ENCODE results near the gene PTPRT.

PTPRT gene

DNA sequence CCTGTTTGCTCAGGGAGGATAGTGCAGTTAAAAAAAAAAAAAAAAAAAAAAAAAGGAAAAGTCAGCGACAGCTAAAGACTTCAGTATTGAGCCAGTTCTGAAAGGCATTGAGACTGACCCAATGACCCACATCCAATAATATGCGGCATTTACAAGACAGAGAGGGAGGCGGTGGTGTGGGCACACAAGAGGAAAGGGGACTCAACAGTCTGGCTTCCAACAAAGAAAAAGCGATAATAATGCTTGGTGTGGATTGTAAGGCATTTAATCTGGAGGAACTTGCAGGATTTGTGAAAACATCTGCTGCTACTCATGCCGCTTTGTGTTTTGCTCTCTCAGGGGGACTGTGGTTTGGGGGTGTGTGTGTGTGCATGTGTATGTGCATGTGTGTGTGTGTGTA lies 787.3 kb downstream of the PTPRT start:
- CTCF ChIA-PET = no interaction called here
- POLR2A ChIA-PET = no interaction called here
- DNase-seq (ENCODE audit: extremely low spot score) = no peak
- TF ChIP-seq, protein P1, sequence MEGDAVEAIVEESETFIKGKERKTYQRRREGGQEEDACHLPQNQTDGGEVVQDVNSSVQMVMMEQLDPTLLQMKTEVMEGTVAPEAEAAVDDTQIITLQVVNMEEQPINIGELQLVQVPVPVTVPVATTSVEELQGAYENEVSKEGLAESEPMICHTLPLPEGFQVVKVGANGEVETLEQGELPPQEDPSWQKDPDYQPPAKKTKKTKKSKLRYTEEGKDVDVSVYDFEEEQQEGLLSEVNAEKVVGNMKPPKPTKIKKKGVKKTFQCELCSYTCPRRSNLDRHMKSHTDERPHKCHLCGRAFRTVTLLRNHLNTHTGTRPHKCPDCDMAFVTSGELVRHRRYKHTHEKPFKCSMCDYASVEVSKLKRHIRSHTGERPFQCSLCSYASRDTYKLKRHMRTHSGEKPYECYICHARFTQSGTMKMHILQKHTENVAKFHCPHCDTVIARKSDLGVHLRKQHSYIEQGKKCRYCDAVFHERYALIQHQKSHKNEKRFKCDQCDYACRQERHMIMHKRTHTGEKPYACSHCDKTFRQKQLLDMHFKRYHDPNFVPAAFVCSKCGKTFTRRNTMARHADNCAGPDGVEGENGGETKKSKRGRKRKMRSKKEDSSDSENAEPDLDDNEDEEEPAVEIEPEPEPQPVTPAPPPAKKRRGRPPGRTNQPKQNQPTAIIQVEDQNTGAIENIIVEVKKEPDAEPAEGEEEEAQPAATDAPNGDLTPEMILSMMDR (IDR thresholded peaks at IDR 0.05; ENCODE audit: control extremely low read depth, extremely low read depth, low read depth, missing control alignments) = no peak

DNA sequence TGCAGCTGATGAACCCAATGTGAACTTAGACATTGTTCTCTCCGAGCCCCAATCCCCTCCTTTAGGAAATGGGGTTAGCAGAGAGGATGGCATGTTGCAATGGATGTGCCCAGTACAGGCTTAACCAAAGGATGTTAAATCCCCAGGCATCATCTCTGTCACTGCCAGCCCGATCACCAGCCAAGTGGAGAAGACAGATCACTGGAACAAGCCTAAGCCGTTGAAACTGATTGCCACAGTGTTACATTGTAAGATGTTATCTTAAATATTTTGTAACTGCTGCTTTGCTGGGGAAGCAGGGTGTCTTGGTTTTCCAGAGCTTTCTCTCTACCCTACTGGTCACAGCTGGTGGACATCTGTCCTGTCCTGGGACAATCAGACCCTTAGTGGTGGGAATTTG lies 788.1 kb downstream of the PTPRT start:
- no peak for DNase-seq (ENCODE audit: extremely low spot score)
- ChIA-PET CTCF (no interaction called here), POLR2A (no interaction called here)
- TF ChIP-seq, protein P1 (IDR thresholded peaks at IDR 0.05; ENCODE audit: control extremely low read depth, extremely low read depth, low read depth, missing control alignments) = no peak

DNA sequence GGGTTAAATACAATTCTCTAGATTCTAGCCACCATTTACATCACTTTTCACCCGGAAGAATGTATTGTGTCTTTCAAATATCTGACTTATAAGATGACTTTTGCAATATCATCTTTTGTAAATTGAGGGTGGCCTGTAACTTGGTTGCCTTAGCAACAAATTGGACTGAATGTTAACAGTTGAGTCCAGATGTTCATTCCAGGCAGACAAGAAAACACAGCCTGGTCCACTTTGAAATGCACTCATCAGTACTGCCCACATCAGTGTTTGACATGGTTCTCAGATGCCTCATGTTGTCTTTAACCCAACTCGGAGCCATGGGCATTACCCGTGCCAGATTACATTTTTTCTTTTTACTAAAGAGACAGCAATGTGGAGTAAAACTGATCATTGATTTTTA lies 789.9 kb downstream of the PTPRT start:
- POLR2A ChIA-PET = no interaction called here
- DNase-seq (ENCODE audit: extremely low spot score) = no peak
- TF ChIP-seq, protein P1 (IDR thresholded peaks at IDR 0.05; ENCODE audit: control extremely low read depth, extremely low read depth, low read depth, missing control alignments) = no peak
- CTCF ChIA-PET = no interaction called here

DNA sequence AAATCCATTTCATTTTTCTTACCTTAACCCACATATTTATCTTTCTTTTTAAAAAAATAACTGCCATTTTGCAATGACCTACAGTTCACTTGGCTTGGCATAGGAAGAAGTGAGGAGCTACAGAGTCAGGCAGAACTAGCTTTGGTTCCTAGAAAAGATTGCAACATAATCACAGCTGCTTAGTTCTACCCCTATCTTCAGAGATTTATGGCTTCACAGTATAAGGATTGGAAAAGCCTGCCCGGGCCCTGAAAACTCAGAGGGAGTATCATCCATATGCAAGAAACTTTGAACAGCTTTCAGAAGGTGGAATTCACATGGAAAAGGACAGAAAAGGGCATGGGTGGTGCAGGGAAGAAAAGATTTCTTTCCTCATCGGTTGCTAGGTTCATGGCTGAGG lies 797.3 kb downstream of the PTPRT start:
- DNase-seq (ENCODE audit: extremely low spot score) = no peak
- CTCF ChIA-PET = no interaction called here
- POLR2A ChIA-PET = no interaction called here
- TF ChIP-seq, protein P1 (IDR thresholded peaks at IDR 0.05; ENCODE audit: control extremely low read depth, extremely low read depth, low read depth, missing control alignments) = no peak

DNA sequence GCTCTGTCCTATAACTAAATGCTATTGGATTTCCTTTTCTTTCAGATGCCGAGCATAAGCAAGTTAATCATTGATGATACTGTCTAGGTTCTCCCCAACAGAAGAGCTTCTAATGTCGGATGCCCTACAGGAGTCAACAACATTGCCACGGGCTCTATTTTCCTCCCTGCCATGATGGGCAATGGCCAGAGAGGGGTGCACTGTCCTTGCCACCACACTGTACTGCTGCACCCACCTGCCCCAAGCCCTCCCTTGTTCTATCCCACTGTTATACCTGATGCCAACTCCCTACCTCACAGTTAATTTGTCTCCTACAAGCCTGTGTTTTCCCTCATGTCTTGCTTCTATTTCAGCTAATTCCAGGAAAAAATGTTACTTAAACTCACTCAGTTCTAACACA lies 797.9 kb downstream of the PTPRT start:
- ChIA-PET CTCF (no interaction called here), POLR2A (no interaction called here)
- DNase-seq (ENCODE audit: extremely low spot score) = no peak
- TF ChIP-seq, protein P1 (IDR thresholded peaks at IDR 0.05; ENCODE audit: control extremely low read depth, extremely low read depth, low read depth, missing control alignments) = no peak

DNA sequence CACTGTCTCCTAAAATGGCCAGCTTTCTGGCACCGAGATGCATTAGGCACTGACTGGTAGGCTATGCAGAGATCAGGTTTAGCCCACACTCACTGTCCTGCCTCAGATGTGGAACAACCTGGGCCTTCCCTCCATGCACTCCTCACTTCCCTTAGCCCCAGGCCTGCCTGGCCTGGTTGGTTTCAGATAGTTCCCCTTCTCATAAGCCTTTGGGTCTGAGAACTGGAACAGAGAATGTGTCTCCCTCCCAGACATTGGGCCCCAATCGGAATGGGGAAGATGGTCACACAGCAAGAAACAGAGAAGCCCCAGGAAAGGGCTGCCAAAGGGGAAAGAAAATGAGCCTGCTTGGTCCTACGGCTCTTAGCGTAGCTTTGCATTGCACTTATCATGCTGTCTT lies 809.4 kb downstream of the PTPRT start:
- TF ChIP-seq, protein P1 (IDR thresholded peaks at IDR 0.05; ENCODE audit: control extremely low read depth, extremely low read depth, low read depth, missing control alignments) = no peak
- ChIA-PET CTCF (no interaction called here), POLR2A (no interaction called here)
- no peak for DNase-seq (ENCODE audit: extremely low spot score)

DNA sequence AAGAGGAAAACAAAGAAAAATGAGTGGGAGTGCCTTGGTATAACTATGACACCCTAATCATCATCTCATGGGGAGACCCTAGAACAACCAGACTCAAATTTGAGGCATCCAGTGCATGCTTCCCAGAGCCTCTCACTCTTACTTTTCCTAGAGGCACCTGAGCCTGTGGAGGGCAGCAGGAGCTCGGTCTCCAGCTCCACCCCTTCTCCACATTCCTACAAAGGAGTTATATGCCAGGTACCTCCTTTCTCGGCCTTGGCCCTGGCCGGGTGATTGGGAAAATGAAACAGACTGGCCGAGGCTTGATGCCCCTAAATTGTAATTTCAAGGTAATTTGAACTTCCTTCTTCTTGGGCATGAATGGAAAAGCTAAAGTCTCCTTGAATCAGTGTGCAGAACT lies 810.3 kb downstream of the PTPRT start:
- no peak for DNase-seq (ENCODE audit: extremely low spot score)
- POLR2A ChIA-PET = no interaction called here
- CTCF ChIA-PET = no interaction called here
- TF ChIP-seq, protein P1 (IDR thresholded peaks at IDR 0.05; ENCODE audit: control extremely low read depth, extremely low read depth, low read depth, missing control alignments) = no peak

Measured in GM10248 (cell line).